HG02759 (cell line): ENCODE measurements around the gene IL16.
"Not testable (repeated sequence)": the region's sequence is repeated elsewhere in the genome, so short reads cannot be mapped to it uniquely, and the experiment has no call there.

Experiments
- ATAC-seq: cut with Tn5 transposase; IDR thresholded peaks from one replicate; pipeline ENCODE4 v1.9.1; 2021; ENCODE audit warnings: mild to moderate bottlenecking, moderate library complexity; ENCODE audit not compliant: unreplicated experiment

The IL16 gene

GRCh38 chr15:81331600-81331999 lies 134.9 kb downstream of the IL16 start:
- ATAC-seq = no peak

GRCh38 chr15:81332326-81332725 lies 135.6 kb downstream of the IL16 start:
- ATAC-seq = no peak

- ATAC-seq = no peak
Observed at GRCh38 chr15:81333363-81333762, 136.7 kb downstream of the IL16 start.

- no peak for ATAC-seq
Observed at GRCh38 chr15:81334768-81335435, 138.2 kb downstream of the IL16 start.

GRCh38 chr15:81335631-81336030 lies 139.0 kb downstream of the IL16 start:
- no peak for ATAC-seq

GRCh38 chr15:81336568-81336967 lies 139.9 kb downstream of the IL16 start:
- no peak for ATAC-seq

- ATAC-seq = no peak
Observed at GRCh38 chr15:81337241-81337640, 140.6 kb downstream of the IL16 start.

GRCh38 chr15:81337713-81338157 lies 141.1 kb downstream of the IL16 start:
- no peak for ATAC-seq

- no peak for ATAC-seq
Observed at GRCh38 chr15:81338170-81339007, 141.7 kb downstream of the IL16 start.

GRCh38 chr15:81339321-81339720 lies 142.6 kb downstream of the IL16 start:
- no peak for ATAC-seq

- ATAC-seq = no peak
Observed at GRCh38 chr15:81339851-81340250, 143.2 kb downstream of the IL16 start.

GRCh38 chr15:81341351-81341750 lies 144.7 kb downstream of the IL16 start:
- no peak for ATAC-seq

GRCh38 chr15:81343371-81343770 lies 146.7 kb downstream of the IL16 start:
- ATAC-seq = no peak

GRCh38 chr15:81346611-81347010 lies 149.9 kb downstream of the IL16 start:
- ATAC-seq = no peak

- ATAC-seq = no peak
Observed at GRCh38 chr15:81347910-81348309, 151.2 kb downstream of the IL16 start.

GRCh38 chr15:81348691-81349090 lies 152.0 kb downstream of the IL16 start:
- ATAC-seq = not testable (repeated sequence)

- ATAC-seq = no peak
Observed at GRCh38 chr15:81349271-81349670, 152.6 kb downstream of the IL16 start.

- ATAC-seq = no peak
Observed at GRCh38 chr15:81351651-81352050, 155.0 kb downstream of the IL16 start.

GRCh38 chr15:81356252-81356651 lies 159.6 kb downstream of the IL16 start:
- ATAC-seq = no peak

GRCh38 chr15:81357180-81357686 lies 160.6 kb downstream of the IL16 start:
- no peak for ATAC-seq

- no peak for ATAC-seq
Observed at GRCh38 chr15:81358248-81358647, 161.6 kb downstream of the IL16 start.

GRCh38 chr15:81360491-81360890 lies 163.8 kb downstream of the IL16 start:
- ATAC-seq = no peak
